GF-D8 (cell line): Measurements from ENCODE around the gene UGT1A8.
"Not testable (repeated sequence)": the region's sequence is repeated elsewhere in the genome, so short reads cannot be mapped to it uniquely, and the experiment has no call there.

ENCODE experiments used
- DNase-seq: peaks from one replicate; lab custom pipeline; 2025; lab: John Stamatoyannopoulos, UW

The UGT1A8 gene

GRCh38 chr2:233639860-233640259 is 22.4 kb downstream of the UGT1A8 start:
- DNase-seq = no peak

- no peak for DNase-seq
Measured at GRCh38 chr2:233643128-233643527, 25.7 kb downstream of the UGT1A8 start.

- DNase-seq = not testable (repeated sequence)
Measured at GRCh38 chr2:233646033-233646432, 28.6 kb downstream of the UGT1A8 start.

- DNase-seq = no peak
Measured at GRCh38 chr2:233650981-233651380, 33.5 kb downstream of the UGT1A8 start.

- DNase-seq = no peak
Measured at GRCh38 chr2:233651430-233651829, 34.0 kb downstream of the UGT1A8 start.

- no peak for DNase-seq
Measured at GRCh38 chr2:233654501-233654900, 37.1 kb downstream of the UGT1A8 start.

GRCh38 chr2:233655043-233655442 is 37.6 kb downstream of the UGT1A8 start:
- DNase-seq = no peak

- not testable (repeated sequence) for DNase-seq
Measured at GRCh38 chr2:233655943-233656342, 38.5 kb downstream of the UGT1A8 start.

GRCh38 chr2:233656443-233656842 is 39.0 kb downstream of the UGT1A8 start:
- DNase-seq = no peak

GRCh38 chr2:233658610-233659009 is 41.2 kb downstream of the UGT1A8 start:
- DNase-seq = no peak

- no peak for DNase-seq
Measured at GRCh38 chr2:233663911-233664310, 46.5 kb downstream of the UGT1A8 start.

GRCh38 chr2:233668605-233669260 is 51.3 kb downstream of the UGT1A8 start:
- no peak for DNase-seq

GRCh38 chr2:233671290-233672161 is 54.1 kb downstream of the UGT1A8 start, which contains the start of gene UGT1A9:
Gene UGT1A9 (plus strand): TSS chr2:233671898. CDS start chr2:233671935, 37 bp downstream.
- no peak for DNase-seq

- no peak for DNase-seq
Measured at GRCh38 chr2:233672886-233673285, 55.5 kb downstream of the UGT1A8 start.

- DNase-seq = no peak
Measured at GRCh38 chr2:233673896-233674295, 56.5 kb downstream of the UGT1A8 start.

- no peak for DNase-seq
Measured at GRCh38 chr2:233674314-233674713, 56.9 kb downstream of the UGT1A8 start.

GRCh38 chr2:233674995-233675394 is 57.6 kb downstream of the UGT1A8 start:
- DNase-seq = no peak

GRCh38 chr2:233676046-233676445 is 58.6 kb downstream of the UGT1A8 start:
- DNase-seq = no peak

GRCh38 chr2:233679196-233679595 is 61.8 kb downstream of the UGT1A8 start:
- DNase-seq = no peak

- no peak for DNase-seq
Measured at GRCh38 chr2:233680361-233681045, 63.1 kb downstream of the UGT1A8 start.

- no peak for DNase-seq
Measured at GRCh38 chr2:233681521-233682099, 64.2 kb downstream of the UGT1A8 start, which contains the start of gene UGT1A7. Gene UGT1A7 (plus strand): TSS chr2:233681901. CDS start chr2:233681938, 37 bp downstream.

GRCh38 chr2:233684640-233685039 is 67.2 kb downstream of the UGT1A8 start:
- no peak for DNase-seq
